Femur (tissue), 1 donor: Measurements from ENCODE around the gene ROCK2.
"Not testable (repeated sequence)": the region's sequence is repeated elsewhere in the genome, so short reads cannot be mapped to it uniquely, and the experiment has no call there.

ENCODE experiments used
- DNase-seq: peaks from one replicate; pipeline ENCODE4 v3.0.0-alpha.2; 2017

Gene ROCK2

GRCh38 chr2:11261564-11261963, 82.9 kb downstream of the ROCK2 start:
- DNase-seq = not testable (repeated sequence)

DNA sequence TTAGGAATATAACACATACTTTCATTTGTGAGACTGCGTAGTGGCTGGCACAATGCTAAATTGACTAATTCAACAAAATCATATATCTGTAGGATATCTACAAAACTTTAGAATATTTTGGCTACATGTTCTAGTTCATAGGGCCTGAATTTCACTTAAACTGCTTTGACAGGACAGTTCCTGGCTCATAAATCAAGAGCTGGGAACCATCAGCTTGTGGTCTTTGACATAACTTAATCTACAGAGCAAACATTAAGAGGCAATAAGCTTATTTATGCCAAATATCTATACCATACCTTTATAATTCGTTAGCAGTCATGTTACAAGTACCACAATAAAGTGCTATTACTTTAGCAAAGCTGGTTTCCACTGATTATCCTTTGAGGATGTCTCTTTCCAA, 83.5 kb downstream of the ROCK2 start:
- DNase-seq = no peak

DNA sequence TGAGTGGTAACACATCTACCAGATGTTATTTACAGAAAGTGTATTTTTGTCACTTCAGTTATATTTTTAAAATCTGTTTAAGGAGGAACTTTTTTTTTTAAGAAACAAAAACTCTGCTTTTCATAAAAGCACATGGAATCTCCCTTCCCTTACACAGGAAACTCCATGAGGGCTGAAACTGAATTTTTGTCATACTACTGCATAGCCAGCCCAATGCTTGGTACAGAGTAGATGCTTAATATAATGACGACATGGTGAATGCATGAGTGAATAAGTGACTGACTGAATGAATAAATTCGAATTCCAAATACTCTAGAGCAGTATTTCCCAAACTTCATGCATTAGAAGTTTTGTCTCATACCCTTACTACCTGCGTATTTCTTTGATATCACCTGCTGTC, 86.5 kb downstream of the ROCK2 start:
- no peak for DNase-seq

DNA sequence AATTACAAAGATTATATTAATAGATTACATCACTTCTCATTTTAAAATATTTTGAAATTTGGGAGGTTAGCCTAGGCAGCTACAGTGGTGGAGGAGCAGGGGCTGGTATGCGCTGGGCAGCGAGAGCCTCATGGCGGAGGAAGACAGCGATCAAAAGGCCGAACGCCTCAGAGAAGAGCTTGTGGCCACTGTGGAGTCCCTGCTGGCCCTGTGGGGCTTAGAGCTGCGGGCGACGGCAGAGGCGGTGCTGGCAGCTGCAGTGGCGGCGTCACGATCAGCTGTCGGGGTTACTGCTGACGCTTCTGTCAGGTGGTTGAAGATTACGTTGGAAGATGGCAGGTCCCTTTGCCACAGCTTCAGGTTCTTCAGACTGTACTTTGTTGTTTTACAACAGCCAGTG, 87.4 kb downstream of the ROCK2 start:
- DNase-seq = no peak

GRCh38 chr2:11256166-11256565, 88.3 kb downstream of the ROCK2 start:
- no peak for DNase-seq

DNA sequence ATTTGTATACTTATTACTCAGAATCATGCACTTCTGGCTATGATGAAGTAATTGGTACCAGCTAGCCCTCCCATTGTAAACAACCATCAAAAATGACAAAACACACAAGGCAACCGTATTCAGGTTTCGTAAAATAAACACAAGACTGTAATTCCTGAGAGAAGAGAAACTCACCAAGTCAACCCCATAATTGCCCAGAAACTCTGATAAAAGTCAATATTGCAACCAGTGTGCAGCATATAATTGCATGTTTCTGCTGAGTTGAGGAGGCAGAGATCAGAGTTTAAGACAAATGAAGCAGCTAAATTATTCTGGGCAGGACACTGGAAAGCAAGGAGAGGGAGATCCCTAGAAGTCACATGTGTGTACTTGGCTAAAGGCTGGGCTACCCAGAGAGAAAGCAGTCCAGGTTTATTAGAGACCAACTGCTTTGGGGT, 90.3 kb downstream of the ROCK2 start:
- no peak for DNase-seq

- DNase-seq = not testable (repeated sequence)
Measured at GRCh38 chr2:11252458-11252857, 92.0 kb downstream of the ROCK2 start.

- DNase-seq = no peak
Measured at GRCh38 chr2:11250400-11251196, 93.8 kb downstream of the ROCK2 start.

DNA sequence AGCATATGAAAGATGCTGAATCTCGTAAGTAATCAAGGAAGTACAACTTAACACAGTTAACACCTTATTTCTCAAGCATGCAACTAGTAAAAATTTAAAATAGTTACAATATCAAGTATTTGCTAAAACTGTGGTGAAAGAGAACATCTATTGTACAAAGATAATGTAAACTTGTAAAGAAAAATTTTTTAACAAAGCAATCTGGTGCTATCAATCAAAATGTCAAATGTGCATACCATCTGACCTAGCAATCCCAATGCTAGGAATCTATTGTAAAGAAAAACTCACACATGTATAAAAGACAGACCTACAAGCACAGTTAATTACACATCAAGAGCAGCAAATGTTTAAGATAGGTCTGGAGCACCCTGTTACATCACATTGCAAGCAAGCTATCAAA, 99.1 kb downstream of the ROCK2 start:
- DNase-seq = no peak

DNA sequence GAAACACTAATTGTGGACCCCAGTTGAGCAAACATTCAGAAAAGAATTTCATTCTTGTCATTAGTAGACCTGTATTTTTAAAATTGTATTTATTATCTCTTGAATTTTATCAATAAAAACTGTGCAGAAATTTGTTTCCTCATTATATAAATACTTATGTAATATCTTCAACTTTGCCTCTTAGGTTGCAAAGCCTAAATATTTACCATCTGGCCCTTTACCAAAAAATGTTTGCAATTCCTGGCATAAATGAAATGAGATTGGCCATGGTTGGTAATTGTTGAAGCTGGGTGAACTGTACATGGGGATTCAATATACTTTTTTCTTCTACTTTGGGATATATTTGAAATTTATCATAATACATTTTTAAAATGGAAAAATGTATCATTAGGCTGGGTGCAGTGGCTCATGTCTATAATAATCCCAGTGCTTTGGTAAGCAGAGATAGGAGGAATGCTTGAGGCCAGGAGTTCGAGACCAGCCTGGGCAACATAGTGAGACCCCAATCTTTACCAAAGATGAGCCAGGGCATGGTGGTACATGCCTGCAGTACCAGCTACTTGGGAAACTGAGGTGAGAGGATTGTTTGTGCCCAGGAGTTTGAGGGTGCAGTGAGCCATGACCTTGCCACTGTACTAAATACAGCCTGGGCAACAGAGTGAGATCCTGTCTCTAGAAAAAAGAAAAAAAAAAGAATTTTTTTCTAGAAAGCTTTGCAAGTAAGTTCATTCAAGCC, 100.2 kb downstream of the ROCK2 start:
- DNase-seq = no peak

DNA sequence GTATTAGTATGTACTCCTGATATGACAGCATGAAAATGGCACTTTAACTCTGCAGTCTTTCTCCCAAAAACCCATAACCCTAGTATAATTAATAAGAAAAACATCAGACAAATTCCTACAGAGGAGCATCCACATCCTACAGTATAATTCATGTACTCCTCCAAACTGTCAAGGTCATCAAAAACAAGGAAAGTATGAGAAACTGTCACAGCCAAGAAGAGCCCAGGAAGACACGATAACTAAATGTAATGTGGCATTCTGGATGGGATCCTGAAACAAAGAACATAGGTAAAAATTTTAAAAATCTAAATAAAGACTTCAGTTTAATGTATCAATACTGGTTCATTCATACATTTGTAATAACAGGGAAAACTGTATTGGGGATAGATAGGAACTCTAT, 100.9 kb downstream of the ROCK2 start:
- DNase-seq = no peak

- DNase-seq = no peak
Measured at GRCh38 chr2:11242542-11243174, 101.8 kb downstream of the ROCK2 start.

DNA sequence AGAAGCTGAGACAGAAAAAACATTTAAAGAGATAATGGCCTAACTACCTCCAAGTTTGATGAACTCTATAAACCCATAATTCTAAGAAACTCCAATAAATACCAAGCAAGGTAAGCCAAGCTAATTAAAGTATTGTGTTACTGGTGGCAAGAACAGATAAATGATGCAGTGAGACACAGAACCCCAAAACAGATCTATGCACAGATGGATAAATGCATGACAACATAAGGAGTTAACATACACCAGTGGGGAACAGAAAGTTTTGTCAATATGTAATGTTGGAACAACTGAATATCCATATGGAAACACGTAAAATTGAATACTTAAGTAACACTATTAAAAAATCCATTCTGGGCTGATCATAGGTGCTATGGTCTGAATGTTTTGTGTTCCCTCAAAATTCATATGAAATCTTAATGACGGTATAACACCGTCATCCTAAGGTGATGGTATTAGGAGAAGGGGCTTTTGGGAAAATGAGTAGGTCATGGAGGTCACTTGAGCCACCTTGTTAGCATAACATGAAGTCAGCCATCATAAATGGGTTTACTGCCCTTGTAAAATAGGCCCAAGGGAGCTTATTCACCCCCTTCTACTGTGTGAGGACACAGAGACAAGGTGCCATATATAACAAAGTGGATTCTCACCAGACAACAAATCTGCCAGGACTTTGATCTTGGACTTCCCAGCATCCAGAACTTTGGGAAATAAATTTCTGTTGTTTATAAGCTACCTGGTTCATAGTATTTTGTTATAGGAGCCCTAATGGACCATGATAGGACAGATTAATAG, 102.8 kb downstream of the ROCK2 start:
- no peak for DNase-seq

DNA sequence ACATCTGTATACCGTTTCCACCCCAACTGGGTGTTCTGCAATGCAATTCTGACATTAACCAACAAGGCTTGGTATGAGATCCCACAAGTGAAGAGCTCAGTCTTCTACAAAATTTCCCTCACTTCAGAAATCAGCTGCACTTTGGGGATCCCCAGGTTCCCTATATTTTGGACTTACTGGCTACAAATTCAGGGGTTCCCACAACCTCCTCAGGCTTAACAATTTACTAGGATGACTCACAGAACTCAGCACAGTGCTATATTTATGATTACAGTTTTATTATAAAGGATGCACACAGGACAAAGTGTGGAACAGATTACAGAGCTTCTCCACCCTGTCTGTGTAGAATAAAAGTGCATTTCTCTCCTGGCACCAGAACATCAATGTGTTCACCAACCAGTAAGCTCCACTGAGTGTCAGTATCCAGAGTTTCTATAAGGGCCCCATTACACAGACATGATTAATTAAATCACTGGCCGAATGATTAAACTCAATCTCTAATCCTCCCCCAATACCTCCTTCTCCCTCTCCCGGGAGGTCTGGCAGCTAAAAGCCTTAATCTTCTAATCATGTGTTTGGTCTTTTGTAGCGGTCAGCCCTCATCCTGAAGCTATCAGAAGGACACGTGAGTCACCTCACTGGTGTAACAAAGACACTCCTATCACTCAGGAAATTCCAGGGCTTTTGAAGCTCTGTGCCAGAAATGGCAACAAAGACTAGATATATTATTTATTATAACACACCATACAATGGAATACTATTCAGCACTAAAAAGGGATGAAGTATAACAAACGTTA, 104.6 kb downstream of the ROCK2 start:
- no peak for DNase-seq

DNA sequence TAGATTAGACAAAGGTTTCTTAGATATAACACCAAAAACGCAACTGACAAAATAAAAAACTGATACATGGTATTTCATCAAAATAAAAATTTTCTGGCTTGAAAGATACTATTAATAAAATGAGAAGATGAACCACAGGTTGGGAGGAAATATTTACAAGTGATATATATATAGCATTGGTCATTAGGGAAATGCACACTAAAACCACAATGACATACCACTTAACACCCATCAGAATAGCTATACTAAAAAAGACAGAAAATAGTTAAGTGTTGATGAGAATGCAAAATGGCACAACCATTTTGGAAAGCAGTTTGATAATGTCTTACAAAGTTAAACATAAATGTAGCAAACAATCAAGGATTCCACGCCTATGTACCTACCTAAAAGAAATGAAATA, 105.3 kb downstream of the ROCK2 start:
- DNase-seq = no peak

DNA sequence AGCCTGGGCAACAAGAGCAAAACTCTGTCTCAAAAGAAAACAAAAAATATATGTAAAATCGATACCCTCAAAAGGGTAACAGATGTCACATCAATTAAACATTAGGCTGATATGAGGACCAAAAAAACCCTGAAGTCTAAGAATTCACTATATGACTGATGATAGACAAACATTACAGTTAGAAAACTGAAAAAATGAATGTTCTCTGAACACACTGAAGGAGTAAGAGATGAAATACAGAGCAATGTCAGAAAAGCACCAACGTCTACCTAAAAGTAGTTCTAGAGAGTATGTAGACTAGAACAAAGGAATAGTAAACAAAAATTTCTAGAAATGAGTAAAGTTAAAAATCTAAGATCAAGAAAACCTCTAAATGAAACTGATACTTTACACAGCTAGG, 107.3 kb downstream of the ROCK2 start:
- DNase-seq = no peak

- no peak for DNase-seq
Measured at GRCh38 chr2:11236335-11236734, 108.1 kb downstream of the ROCK2 start.

GRCh38 chr2:11235583-11235982, 108.9 kb downstream of the ROCK2 start:
- no peak for DNase-seq

DNA sequence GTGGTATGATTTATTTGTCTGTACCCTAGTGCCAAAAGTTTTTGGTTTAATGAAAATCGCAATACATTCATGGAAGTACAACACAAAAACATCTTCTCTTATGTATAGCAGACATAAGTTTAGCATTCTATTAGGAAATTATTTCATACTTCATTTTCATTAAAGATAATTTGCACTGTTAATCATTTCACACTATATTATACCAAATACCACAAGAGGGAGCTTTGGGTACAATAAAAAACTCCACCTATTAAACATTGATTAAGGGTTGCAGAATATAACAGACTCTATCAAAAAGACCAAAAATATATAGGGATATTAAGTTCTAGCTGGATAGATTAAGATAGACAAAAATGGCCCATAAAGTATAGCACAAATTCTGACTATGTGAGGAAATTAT, 110.1 kb downstream of the ROCK2 start:
- no peak for DNase-seq

DNA sequence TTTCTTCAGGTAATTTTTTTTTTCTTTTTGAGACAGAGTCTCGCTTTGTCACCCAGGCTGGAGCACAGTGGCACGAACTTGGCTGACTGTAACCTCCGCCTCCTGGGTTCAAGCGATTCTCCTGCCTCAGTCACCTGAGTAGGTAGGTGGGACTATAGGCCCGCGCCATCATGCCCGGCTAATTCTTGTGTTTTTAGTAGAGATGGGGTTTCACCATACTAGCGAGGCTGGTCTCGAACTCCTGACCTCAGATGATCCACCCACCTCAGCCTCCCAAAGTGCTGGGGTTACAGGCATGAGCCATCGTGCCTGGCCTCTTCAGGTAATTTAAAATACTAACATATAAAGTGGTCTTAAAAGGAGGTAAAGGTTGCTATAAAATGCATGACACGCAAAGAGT, 113.2 kb downstream of the ROCK2 start:
- DNase-seq = not testable (repeated sequence)

- no peak for DNase-seq
Measured at GRCh38 chr2:11228692-11229091, 115.7 kb downstream of the ROCK2 start.

DNA sequence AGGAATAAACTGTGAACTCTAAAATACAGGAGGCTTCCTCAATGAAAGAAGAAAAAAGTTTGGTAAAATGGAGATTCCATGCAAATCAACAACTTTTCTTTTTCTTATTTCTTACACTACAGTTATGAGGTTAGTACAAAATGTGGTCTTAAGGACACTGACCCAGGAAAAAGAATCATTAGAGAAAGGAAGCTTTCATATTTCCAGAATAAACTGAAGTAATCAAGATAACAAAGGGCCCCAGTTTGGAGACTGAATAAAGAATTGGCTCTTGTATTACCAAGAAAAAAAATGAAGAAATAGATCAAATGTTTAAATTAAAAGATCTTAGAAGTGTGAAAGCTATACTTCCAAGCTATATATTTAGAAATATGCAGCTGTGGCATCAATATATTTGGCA, 116.8 kb downstream of the ROCK2 start:
- no peak for DNase-seq
